Transverse colon (tissue), 4 donors: ENCODE measurements around the gene HSF2BP. TPM values are rescaled to one million over a fixed set of nuclear protein-coding genes. Genes with fewer than 3 reads are reported as not detected.
A peak's percentile ranks its signal among the peaks of the same experiment; 100 is the strongest.

Experiments
- DNase-seq: peaks from one replicate; pipeline ENCODE4 v3.0.0-alpha.2; 2019
- H3K27ac ChIP-seq, 4 donors: fragments of 200-600 bp; sonication (generic); 2 replicates each; pipeline ENCODE4 v1.5.1; 2016 to 2018; ENCODE audit warnings: inconsistent platforms in 4 of 4
- H3K27me3 ChIP-seq: fragments of 200-600 bp; sonication (generic); 2 replicates; pipeline ENCODE4 v1.5.1; 2017; ENCODE audit warnings: inconsistent platforms
- H3K36me3 ChIP-seq, 4 donors: fragments of 200-600 bp; sonication (generic); 2 replicates each; pipeline ENCODE4 v1.5.1; 2017 to 2019; ENCODE audit warnings: inconsistent platforms in 4 of 4
- H3K4me1 ChIP-seq, 4 donors: fragments of 200-600 bp; sonication (generic); 2 replicates each; pipeline ENCODE4 v1.5.1; 2017 to 2020; ENCODE audit warnings: inconsistent platforms in 4 of 4
- H3K4me3 ChIP-seq, 4 donors: fragments of 200-600 bp; sonication (generic); 1 replicate in 1 of 4; 2 replicates in 3 of 4; pipeline versions ENCODE4 v1.5.1 to v1.6.1; 2017 to 2019; ENCODE audit warnings: inconsistent platforms in 4 of 4
- H3K9me3 ChIP-seq, 2 donors: fragments of 200-600 bp; sonication (generic); 2 replicates each; pipeline ENCODE4 v1.5.1; 2017 to 2019; ENCODE audit warnings: inconsistent platforms in 2 of 2
- CTCF ChIP-seq, 5 experiments: fragments of 200-600 bp in 3 of 5; fragments of 450-650 bp in 2 of 5; sonication (generic) in 3 of 5; IDR thresholded peaks; 1 replicate in 2 of 5; 2 replicates in 3 of 5; pipeline ENCODE4 v1.5.1; 2016 to 2017; ENCODE audit warnings: antibody characterized with exemption in 5 of 5, inconsistent platforms in 3 of 5, mild to moderate bottlenecking in 2 of 5, moderate library complexity in 1 of 5
- EP300 ChIP-seq: sonication (generic); formaldehyde crosslinking; IDR thresholded peaks from one replicate; pipeline ENCODE4 v1.6.1; 2017; ENCODE audit warnings: antibody characterized with exemption, low read depth
- POLR2A ChIP-seq: fragments of 450-650 bp; IDR thresholded peaks from one replicate; pipeline ENCODE4 v1.6.1; 2016; ENCODE audit warnings: antibody characterized with exemption, mild to moderate bottlenecking, moderate library complexity
- POLR2AphosphoS5 ChIP-seq, 3 donors: sonication (generic); formaldehyde crosslinking; IDR thresholded peaks; one replicate each; pipeline ENCODE4 v1.6.1; 2016; ENCODE audit warnings: antibody characterized with exemption in 3 of 3
- WGBS, 2 donors: methylation state at CpG; one replicate each; pipeline ENCODE4 v1.1.5; 2018; ENCODE audit warnings: low coverage in 1 of 2; 5-methylcytosine and 5-hydroxymethylcytosine counted together
- in situ Hi-C, 4 donors: fragments of 200-750 bp; cut with MboI; loops; one replicate each; pipeline versions ENCODE4 v1.15.0 to v1.15.1; 2017; ENCODE audit warnings: low sequenced_read_pairs in 3 of 4, low pct_ligation_motif_present in 1 of 4, low pct_unique_long_range_greater_than_20kb in 1 of 4
- intact Hi-C: fragments of 100-400 bp; cut with DNase I; formaldehyde crosslinking; loops from one replicate; pipeline ENCODE4 v1.15.1; 2023; ENCODE audit warnings: low total_unique reads
- total RNA-seq, 4 donors: library from RNA; depleted of rRNA; stranded (reverse); fragments of >200 nt; gene quantifications; one replicate each; pipeline ENCODE4 v1.1.0, GENCODE V29; 2016

HSF2BP gene
- total RNA-seq: under 1 TPM in 2 of 4 donors, not detected in 2; 0.48 to 0.82 TPM

GRCh38 chr21:43659136-43660000, at the start of gene HSF2BP, which contains the start of gene RRP1B:
TSS of gene HSF2BP (minus strand) at chr21:43659488. CDS start at chr21:43658096, 1,392 bp downstream.
TSS of gene RRP1B (plus strand) at chr21:43659560. CDS start at chr21:43659665, 105 bp downstream.
- in situ Hi-C loops (no loop called here), intact Hi-C loops (no loop called here)
- peak within 1 kb of the TSS; percentile 88 to 95 (median 92) for H3K27ac ChIP-seq
- 0 to 21% methylated on average over 2 to 26 of the region's 92 CpGs for WGBS, 2 donors
- peaks cover 10 to 21% (median 18%) of the 10 kb centered on the region in 4 donors for H3K4me1 ChIP-seq
- H3K36me3 ChIP-seq: peaks cover 0 to 10% (median 0%) of the 10 kb centered on the region in 4 donors
- no peaks in the 10 kb centered on the region for H3K27me3 ChIP-seq
- DNase-seq: peak; percentile 86
- peak within 1 kb of the TSS; percentile 71 to 97 (median 80) for H3K4me3 ChIP-seq
- TF ChIP-seq POLR2A (peak; percentile 43), CTCF (IDR thresholded peaks at IDR 0.05) (peak in 1 of 5 experiments; percentile 26), POLR2AphosphoS5 (IDR thresholded peaks at IDR 0.05) (peak; percentile 47 to 85 (median 78)), EP300 (no peak)
- H3K9me3 ChIP-seq: no peaks in the 10 kb centered on the region

GRCh38 chr21:43708745-43709381, 49.6 kb upstream of the HSF2BP start:
- Histone ChIP-seq H3K27ac (no peak overlapping the region), H3K9me3 (no peaks in the 10 kb centered on the region), H3K36me3 (no peaks in the 10 kb centered on the region), H3K4me3 (no peak overlapping the region), H3K27me3 (no peaks in the 10 kb centered on the region), H3K4me1 (peaks cover 0 to 21% (median 9%) of the 10 kb centered on the region in 4 donors)
- WGBS, 2 donors: 93 to 96% methylated on average over 5 to 13 of the region's 13 CpGs
- in situ Hi-C loops: no loop called here
- no peak for TF ChIP-seq POLR2AphosphoS5 (IDR thresholded peaks at IDR 0.05)
- no peak for TF ChIP-seq POLR2A
- TF ChIP-seq EP300: no peak
- DNase-seq: no peak
- intact Hi-C loops: no loop called here

GRCh38 chr21:43707462-43707861, 48.2 kb upstream of the HSF2BP start:
- WGBS, 2 donors: 91% methylated on average over 9 of the region's 9 CpGs; no CpG with 5 or more reads in 1 of the 2 donors
- H3K4me1 ChIP-seq: peaks cover 4 to 16% (median 6%) of the 10 kb centered on the region in 4 donors
- no peak overlapping the region for H3K4me3 ChIP-seq
- no peak for DNase-seq
- H3K36me3 ChIP-seq: no peaks in the 10 kb centered on the region
- H3K9me3 ChIP-seq: no peaks in the 10 kb centered on the region
- H3K27me3 ChIP-seq: no peaks in the 10 kb centered on the region
- in situ Hi-C loops (no loop called here), intact Hi-C loops (no loop called here)
- TF ChIP-seq POLR2AphosphoS5 (IDR thresholded peaks at IDR 0.05): no peak
- TF ChIP-seq EP300: no peak
- TF ChIP-seq POLR2A: no peak
- TF ChIP-seq CTCF (IDR thresholded peaks at IDR 0.05): no peak
- H3K27ac ChIP-seq: no peak overlapping the region

- Histone ChIP-seq H3K36me3 (no peaks in the 10 kb centered on the region), H3K27me3 (no peaks in the 10 kb centered on the region), H3K4me3 (no peak overlapping the region), H3K27ac (no peak overlapping the region), H3K4me1 (peaks cover 4 to 10% (median 5%) of the 10 kb centered on the region in 4 donors), H3K9me3 (no peaks in the 10 kb centered on the region)
- DNase-seq: peak; percentile 78
- intact Hi-C loops: no loop called here
- WGBS, 2 donors: 35 to 42% methylated on average over 9 to 29 of the region's 29 CpGs
- TF ChIP-seq CTCF (IDR thresholded peaks at IDR 0.05) (no peak), EP300 (no peak), POLR2AphosphoS5 (IDR thresholded peaks at IDR 0.05) (no peak), POLR2A (no peak)
- in situ Hi-C loops: no loop called here
These were observed 44.0 kb upstream of the HSF2BP start for GRCh38 chr21:43703035-43703880.
